Adrenal gland (tissue), 5 donors: Measurements from ENCODE around the gene PRKD1.

Experiments
- CTCF ChIP-seq, 6 experiments: fragments of 450-650 bp in 4 of 6; fragments of 200-600 bp in 2 of 6; sonication (generic) in 1 of 6; IDR thresholded peaks; 1 replicate in 5 of 6; 2 replicates in 1 of 6; pipeline versions ENCODE4 v1.5.1 to v1.8.0; 2016 to 2021; ENCODE audit warnings: antibody characterized with exemption in 6 of 6, mild to moderate bottlenecking in 2 of 6, moderate library complexity in 1 of 6
- POLR2A ChIP-seq, 2 donors: fragments of 450-650 bp; IDR thresholded peaks; one replicate each; pipeline ENCODE4 v1.6.1; 2017; ENCODE audit warnings: antibody characterized with exemption in 2 of 2, mild to moderate bottlenecking in 2 of 2, moderate library complexity in 1 of 2
- donor health status: DM: no; HTN: no; CAD: no.

GRCh38 chr14:29926228-29926627 lies 1.4 kb downstream of the PRKD1 start:
- TF ChIP-seq POLR2A (IDR thresholded peaks at IDR 0.05) = no peak
- no peak for TF ChIP-seq CTCF (IDR thresholded peaks at IDR 0.05)
